Neural cell (in vitro differentiated cells): ENCODE measurements around the gene STARD13. TPM values are rescaled to one million over a fixed set of nuclear protein-coding genes. Genes with fewer than 3 reads are reported as not detected.

ENCODE experiments used
- H2AFZ ChIP-seq: fragments of 200-600, 300-800 bp; sonication (generic), shearing (Covaris generic); 2 replicates; pipeline ENCODE4 v1.6.0; 2014; ENCODE audit warnings: low read depth, mild to moderate bottlenecking, antibody characterized with exemption, low read length, moderate library complexity
- H3F3A ChIP-seq: fragments of 200-600 bp; shearing (Covaris generic); 2 replicates; pipeline ENCODE4 v1.6.1; 2016; ENCODE audit warnings: mild to moderate bottlenecking, moderate library complexity, mixed read lengths, antibody characterized with exemption, low read length; ENCODE audit not compliant: insufficient read depth, poor library complexity, severe bottlenecking
- H3K27ac ChIP-seq: fragments of 200-600, 300-800 bp; sonication (generic), shearing (Covaris generic); 2 replicates; pipeline ENCODE4 v1.5.1; 2014; ENCODE audit warnings: mild to moderate bottlenecking, low read length, moderate library complexity
- H3K27me3 ChIP-seq: fragments of 300-800, 200-600 bp; sonication (generic), shearing (Covaris generic); 2 replicates; pipeline ENCODE4 v1.6.0; 2014; ENCODE audit warnings: mild to moderate bottlenecking, low read depth, low read length, moderate library complexity; ENCODE audit not compliant: insufficient read depth
- H3K36me3 ChIP-seq: fragments of 300-800, 200-600 bp; sonication (generic), shearing (Covaris generic); 2 replicates; pipeline ENCODE4 v1.5.1; 2014; ENCODE audit warnings: mild to moderate bottlenecking, antibody characterized with exemption, low read length, moderate library complexity; ENCODE audit not compliant: insufficient read depth
- H3K4me2 ChIP-seq: fragments of 300-800, 200-600 bp; sonication (generic), shearing (Covaris generic); 2 replicates; pipeline ENCODE4 v1.6.0; 2014; ENCODE audit warnings: mild to moderate bottlenecking, low read length
- H3K4me3 ChIP-seq: fragments of 300-800, 200-600 bp; sonication (generic), shearing (Covaris generic); 2 replicates; pipeline ENCODE4 v1.5.1; 2014; ENCODE audit warnings: mild to moderate bottlenecking, low read length, moderate library complexity
- H3K79me2 ChIP-seq: fragments of 200-600 bp; shearing (Covaris generic); replicated peaks from 2 replicates; pipeline ENCODE4 v1.6.0; 2014; ENCODE audit warnings: mild to moderate bottlenecking, low read length, moderate library complexity; ENCODE audit not compliant: insufficient read depth
- H3K9ac ChIP-seq: fragments of 300-800, 200-600 bp; sonication (generic), shearing (Covaris generic); 2 replicates; pipeline ENCODE4 v1.6.1; 2016; ENCODE audit warnings: mild to moderate bottlenecking, low read length, mixed read lengths
- H3K9me2 ChIP-seq: fragments of 200-600 bp; shearing (Covaris generic); 2 replicates; pipeline ENCODE4 v1.6.1; 2016; ENCODE audit warnings: mild to moderate bottlenecking, low read length, mixed read lengths; ENCODE audit not compliant: insufficient read depth
- H3K9me3 ChIP-seq: fragments of 200-600, 300-800 bp; sonication (generic), shearing (Covaris generic); 2 replicates; pipeline ENCODE4 v1.6.1; 2016; ENCODE audit warnings: mild to moderate bottlenecking, mixed run types, low read length, moderate library complexity, mixed read lengths
- H4K20me1 ChIP-seq: fragments of 200-600 bp; shearing (Covaris generic); 2 replicates; pipeline ENCODE4 v1.6.1; 2016; ENCODE audit warnings: mild to moderate bottlenecking, mixed run types; ENCODE audit not compliant: insufficient read depth
- EP300 ChIP-seq: fragments of 450-650 bp; conservative IDR thresholded peaks from 2 replicates; pipeline ENCODE4 v1.6.1; 2014; ENCODE audit warnings: antibody characterized with exemption, mild to moderate bottlenecking, moderate library complexity; ENCODE audit not compliant: poor library complexity, severe bottlenecking
- EZH2 ChIP-seq: fragments of 200-600, 300-800 bp; shearing (Covaris generic), sonication (generic); IDR thresholded peaks from 2 replicates; pipeline ENCODE4 v1.6.1; 2014; ENCODE audit warnings: antibody characterized with exemption, low read length, borderline replicate concordance, mild to moderate bottlenecking; ENCODE audit not compliant: insufficient read depth, poor library complexity, severe bottlenecking
- MXI1 ChIP-seq: fragments of 450-650 bp; conservative IDR thresholded peaks from 2 replicates; pipeline ENCODE4 v1.6.1; 2014; ENCODE audit warnings: antibody characterized with exemption, mild to moderate bottlenecking; ENCODE audit not compliant: poor library complexity, severe bottlenecking
- POLR2AphosphoS5 ChIP-seq: IDR thresholded peaks from 2 replicates; pipeline ENCODE4 v1.6.1; 2012
- RAD21 ChIP-seq: fragments of 450-650 bp; conservative IDR thresholded peaks from 2 replicates; pipeline ENCODE4 v1.6.1; 2014; ENCODE audit warnings: antibody characterized with exemption, mild to moderate bottlenecking, moderate library complexity
- REST ChIP-seq: IDR thresholded peaks from 2 replicates; pipeline ENCODE4 v1.6.1; 2012; ENCODE audit warnings: borderline replicate concordance
- SMC3 ChIP-seq: fragments of 450-650 bp; conservative IDR thresholded peaks from 2 replicates; pipeline ENCODE4 v1.6.1; 2014; ENCODE audit warnings: antibody characterized with exemption, mild to moderate bottlenecking, moderate library complexity; ENCODE audit not compliant: poor library complexity
- TAF1 ChIP-seq: IDR thresholded peaks from 2 replicates; pipeline ENCODE4 v1.6.1; 2012; ENCODE audit warnings: low read depth
- polyA plus RNA-seq: library from polyadenylated mRNA; depleted of rRNA; stranded (reverse); fragments of >200 nt; gene quantifications from 2 replicates; pipeline ENCODE4 v1.2.3, GENCODE V29; 2014
- TF ChIP-seq, protein P1 (sequence below): fragments of 450-650 bp; IDR thresholded peaks from 2 replicates; pipeline ENCODE4 v1.5.1; 2014; ENCODE audit warnings: antibody characterized with exemption, mild to moderate bottlenecking, moderate library complexity; ENCODE audit not compliant: poor library complexity, severe bottlenecking

Gene STARD13
- polyA plus RNA-seq, 1 donor from 2014 or later: 0.05 TPM

DNA sequence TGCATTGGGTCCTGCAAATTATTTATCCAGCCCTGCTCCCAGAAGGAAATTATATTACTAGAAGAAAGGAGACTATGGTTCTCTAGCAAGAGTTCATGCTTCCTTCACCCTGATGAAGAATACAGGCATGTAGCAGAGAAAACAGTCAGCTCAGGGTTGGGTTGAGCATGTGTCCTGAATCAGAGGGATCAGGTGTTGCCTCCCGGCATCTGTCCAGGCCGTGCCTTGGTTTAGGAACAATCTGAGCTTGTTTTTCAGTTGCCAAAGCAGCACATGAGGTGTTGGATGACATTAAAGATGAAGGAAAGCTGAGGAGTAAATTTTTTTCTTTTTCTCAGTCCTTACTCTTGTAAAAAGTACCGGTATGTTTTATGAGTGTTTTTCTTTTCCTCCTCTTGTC lies 207.3 kb downstream of the STARD13 start:
- no peaks in the 10 kb centered on the region for H3K27me3 ChIP-seq
- no peaks in the 10 kb centered on the region for H3K9me3 ChIP-seq
- no peak overlapping the region for H2AFZ ChIP-seq
- H3K79me2 ChIP-seq: no peaks in the 10 kb centered on the region
- H3K4me2 ChIP-seq: no peak overlapping the region
- no peak overlapping the region for H3K27ac ChIP-seq
- H3K9ac ChIP-seq: no peak overlapping the region
- H3F3A ChIP-seq: no peaks in the 10 kb centered on the region
- TF ChIP-seq POLR2AphosphoS5 (no peak), EP300 (no peak), MXI1 (no peak), RAD21 (no peak), SMC3 (no peak), EZH2 (no peak), REST (no peak), TAF1 (no peak)
- TF ChIP-seq, protein P1, sequence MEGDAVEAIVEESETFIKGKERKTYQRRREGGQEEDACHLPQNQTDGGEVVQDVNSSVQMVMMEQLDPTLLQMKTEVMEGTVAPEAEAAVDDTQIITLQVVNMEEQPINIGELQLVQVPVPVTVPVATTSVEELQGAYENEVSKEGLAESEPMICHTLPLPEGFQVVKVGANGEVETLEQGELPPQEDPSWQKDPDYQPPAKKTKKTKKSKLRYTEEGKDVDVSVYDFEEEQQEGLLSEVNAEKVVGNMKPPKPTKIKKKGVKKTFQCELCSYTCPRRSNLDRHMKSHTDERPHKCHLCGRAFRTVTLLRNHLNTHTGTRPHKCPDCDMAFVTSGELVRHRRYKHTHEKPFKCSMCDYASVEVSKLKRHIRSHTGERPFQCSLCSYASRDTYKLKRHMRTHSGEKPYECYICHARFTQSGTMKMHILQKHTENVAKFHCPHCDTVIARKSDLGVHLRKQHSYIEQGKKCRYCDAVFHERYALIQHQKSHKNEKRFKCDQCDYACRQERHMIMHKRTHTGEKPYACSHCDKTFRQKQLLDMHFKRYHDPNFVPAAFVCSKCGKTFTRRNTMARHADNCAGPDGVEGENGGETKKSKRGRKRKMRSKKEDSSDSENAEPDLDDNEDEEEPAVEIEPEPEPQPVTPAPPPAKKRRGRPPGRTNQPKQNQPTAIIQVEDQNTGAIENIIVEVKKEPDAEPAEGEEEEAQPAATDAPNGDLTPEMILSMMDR: no peak
- no peaks in the 10 kb centered on the region for H3K9me2 ChIP-seq
- no peak overlapping the region for H3K4me3 ChIP-seq
- no peaks in the 10 kb centered on the region for H3K36me3 ChIP-seq
- no peaks in the 10 kb centered on the region for H4K20me1 ChIP-seq

- no peak overlapping the region for H3K4me2 ChIP-seq
- H3K27ac ChIP-seq: peak overlapping the region; percentile 4
- H3K9ac ChIP-seq: no peak overlapping the region
- H3K79me2 ChIP-seq: no peaks in the 10 kb centered on the region
- H3K9me2 ChIP-seq: no peaks in the 10 kb centered on the region
- no peaks in the 10 kb centered on the region for H3K36me3 ChIP-seq
- H3F3A ChIP-seq: no peaks in the 10 kb centered on the region
- no peaks in the 10 kb centered on the region for H3K27me3 ChIP-seq
- no peak overlapping the region for H3K4me3 ChIP-seq
- no peaks in the 10 kb centered on the region for H3K9me3 ChIP-seq
- H2AFZ ChIP-seq: no peak overlapping the region
- H4K20me1 ChIP-seq: no peaks in the 10 kb centered on the region
- TF ChIP-seq RAD21 (no peak), EP300 (no peak), POLR2AphosphoS5 (no peak)
Measured at GRCh38 chr13:33076001-33076992, 209.3 kb downstream of the STARD13 start.
